Stimulated activated CD4-positive, alpha-beta T cell treated with anti-CD3 and anti-CD28 coated beads, Interleukin-4, amount 100 ng/mL, for 24 hours (primary cell): ENCODE data around the gene VAV2.

Experiments used
- DNase-seq: peaks from one replicate; pipeline ENCODE4 v3.0.0-alpha.2; 2020

VAV2 gene

GRCh38 chr9:133888048-133888808, 103.9 kb downstream of the VAV2 start:
- DNase-seq: no peak

DNA sequence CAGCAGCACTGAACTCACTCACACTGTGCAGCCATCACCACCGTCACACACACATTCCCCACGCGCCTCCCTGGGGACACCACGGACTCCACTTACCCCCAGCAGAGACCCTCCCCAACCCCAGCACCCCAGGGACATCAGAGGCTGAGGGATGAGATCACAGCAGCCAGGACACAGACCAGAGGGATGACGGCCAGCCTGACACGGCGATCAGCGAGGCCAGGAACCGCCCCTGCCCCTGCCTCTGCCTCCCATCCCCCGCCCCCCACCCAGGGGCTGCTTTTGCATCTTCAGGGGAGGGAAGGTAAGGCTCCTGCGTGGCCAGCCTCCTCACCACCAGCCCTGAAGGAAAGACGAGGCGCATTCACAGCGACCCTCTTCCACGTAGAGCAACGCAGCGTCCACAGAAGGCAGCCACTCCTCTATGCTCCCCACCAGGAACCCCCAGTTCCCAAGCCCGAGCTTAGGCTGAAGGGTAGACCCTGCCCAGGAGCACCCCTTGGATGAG, 104.5 kb downstream of the VAV2 start:
- DNase-seq: no peak

DNA sequence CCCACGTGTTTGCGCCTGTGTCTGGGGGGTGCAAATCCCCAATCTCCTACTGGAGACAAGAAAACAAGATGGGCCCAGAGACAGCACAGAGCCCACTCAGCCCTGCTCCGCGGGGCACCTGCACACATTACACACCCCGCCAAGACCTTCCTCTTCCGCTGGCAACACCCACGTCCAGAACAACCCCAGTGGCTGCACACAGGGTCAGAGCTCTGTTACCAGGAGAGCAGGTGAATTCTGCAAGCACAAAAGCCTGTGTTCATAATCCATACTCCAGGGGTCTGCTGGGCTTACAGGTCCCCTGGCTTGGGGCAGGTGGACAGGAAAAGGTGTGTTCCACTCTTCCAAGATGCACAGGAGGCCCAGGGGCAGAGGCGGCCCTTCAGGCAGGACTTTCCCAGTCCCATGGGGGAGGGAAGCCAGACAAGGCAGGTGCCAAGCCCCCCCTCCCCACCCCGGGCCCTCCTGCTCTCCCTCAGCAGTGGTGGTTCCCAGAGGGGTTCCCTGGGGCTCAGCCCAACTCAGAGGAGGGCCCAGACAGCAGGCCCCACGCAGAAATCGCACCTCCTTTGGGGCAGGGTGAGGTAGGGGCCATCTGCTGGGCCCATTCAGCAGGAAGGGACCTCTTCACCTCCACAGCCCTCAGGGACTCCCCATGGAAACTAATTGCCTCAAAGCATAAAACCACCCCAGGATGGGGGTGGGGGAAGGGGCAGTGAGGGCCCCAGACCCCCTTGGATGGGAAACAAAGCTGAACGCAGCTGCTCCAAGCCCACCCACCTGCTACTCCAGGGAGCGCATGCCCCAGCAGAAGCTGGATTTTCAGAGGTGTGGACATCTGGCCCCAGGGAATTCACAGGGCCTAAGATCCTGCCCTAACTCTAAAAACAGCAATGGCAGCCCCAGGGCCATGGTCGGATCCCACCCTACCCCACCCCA, 105.3 kb downstream of the VAV2 start:
- no peak for DNase-seq

DNA sequence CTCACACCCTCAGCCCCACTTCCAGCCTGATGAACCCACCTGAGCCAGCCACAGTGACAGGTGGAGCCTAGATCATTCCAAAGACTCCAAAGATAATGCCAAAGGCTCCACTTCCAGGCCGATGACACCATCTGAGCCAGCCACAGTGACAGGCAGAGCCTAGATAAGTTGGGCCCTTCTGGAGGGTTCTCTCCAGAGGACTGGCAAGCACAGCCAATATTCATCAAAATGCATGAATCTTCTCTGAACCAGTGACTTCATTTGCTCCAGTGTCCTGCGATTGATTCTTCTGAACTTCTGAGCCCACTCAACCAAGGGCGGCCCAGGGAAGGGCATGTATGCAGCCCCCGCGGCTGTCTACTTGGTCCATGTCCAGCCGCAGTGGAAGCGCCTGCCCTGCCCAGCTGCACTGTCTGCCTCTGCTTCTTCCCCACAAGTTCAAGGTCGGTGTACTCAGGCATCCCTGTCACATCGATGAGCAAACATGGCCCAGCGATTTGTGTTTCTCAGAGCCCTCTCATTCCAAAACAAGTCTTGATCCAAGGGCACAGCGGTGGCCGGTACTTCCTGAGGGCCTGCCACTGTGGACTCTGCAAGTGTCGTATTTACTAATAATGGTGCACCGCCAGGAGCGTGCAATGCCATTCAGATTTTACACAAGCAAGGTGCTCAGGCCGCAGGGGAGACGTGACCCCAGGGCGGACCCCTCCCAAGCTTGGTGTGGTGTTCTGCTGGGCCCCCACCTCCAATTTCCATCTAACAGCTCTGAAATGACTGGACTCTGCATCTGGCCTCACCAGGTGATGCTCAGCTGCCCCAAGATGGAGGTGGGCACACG, 107.0 kb downstream of the VAV2 start:
- no peak for DNase-seq

DNA sequence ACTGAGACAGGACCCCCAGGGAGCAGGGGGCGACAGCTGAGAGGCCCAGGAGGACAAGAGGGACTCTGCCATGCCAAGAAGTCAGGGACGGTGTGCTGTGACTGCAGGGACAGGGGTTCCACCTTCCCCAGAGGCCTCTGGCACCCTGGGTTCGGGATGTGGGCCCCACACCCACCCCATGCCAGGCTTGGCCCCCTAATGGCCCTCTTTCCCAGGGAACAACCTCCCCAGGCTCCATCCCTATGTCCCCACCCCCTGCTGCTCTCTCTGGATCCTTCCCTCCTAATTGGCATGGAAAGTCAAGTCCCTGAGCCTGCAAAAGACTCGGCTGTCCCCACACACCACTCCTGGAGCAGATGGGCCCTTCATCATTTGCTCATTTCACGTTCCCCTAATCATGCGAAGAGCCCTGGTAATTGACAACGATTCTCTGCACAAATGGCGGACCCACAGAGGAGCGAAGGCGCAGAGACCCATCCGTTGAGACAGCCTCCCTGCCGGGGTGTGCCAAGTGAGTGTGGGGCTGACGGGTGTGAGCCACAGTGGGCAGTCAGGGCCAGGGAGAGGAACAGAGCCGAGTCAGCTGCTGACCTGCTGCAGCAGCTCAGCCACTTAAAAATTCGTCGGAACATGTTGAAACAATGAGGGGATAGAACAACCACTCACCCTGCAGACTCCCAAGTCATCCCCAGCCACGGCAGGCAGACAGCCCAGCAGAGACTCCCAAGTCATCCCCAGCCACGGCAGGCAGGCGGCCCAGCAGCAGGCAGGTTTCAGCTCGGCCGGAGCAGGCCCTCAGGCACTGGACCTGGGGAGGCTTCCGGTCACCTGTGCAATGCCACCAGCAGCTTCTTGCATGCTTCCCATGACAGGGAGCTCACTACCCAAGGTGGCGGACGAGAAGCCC, 109.0 kb downstream of the VAV2 start:
- DNase-seq: no peak

GRCh38 chr9:133881671-133882381, 110.3 kb downstream of the VAV2 start:
- DNase-seq: no peak

GRCh38 chr9:133880851-133881661, 111.1 kb downstream of the VAV2 start:
- DNase-seq: no peak

- DNase-seq: no peak
Measured at GRCh38 chr9:133880136-133880535, 112.0 kb downstream of the VAV2 start.

GRCh38 chr9:133879615-133880014, 112.5 kb downstream of the VAV2 start:
- no peak for DNase-seq

- no peak for DNase-seq
Measured at GRCh38 chr9:133878402-133878801, 113.7 kb downstream of the VAV2 start.

DNA sequence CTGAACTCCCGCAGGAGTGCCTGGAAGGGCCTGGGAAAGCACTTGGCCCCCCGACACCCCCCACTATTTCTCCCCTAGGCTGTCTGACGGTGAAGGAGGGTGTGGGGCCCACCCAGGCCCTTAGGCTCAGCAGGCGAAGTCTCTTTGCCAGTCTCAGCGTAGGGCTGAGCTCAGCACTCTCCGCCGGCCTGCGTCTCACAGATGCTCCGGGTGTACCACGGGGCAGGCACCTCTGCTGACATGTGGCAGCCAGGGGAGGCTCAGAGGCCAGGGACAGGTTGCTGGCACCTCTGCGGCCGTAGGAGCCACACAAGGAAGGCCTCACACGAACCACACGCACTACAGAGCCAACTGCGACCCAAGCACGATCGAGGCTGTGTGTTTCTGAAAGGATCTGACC, 114.2 kb downstream of the VAV2 start:
- DNase-seq: no peak

DNA sequence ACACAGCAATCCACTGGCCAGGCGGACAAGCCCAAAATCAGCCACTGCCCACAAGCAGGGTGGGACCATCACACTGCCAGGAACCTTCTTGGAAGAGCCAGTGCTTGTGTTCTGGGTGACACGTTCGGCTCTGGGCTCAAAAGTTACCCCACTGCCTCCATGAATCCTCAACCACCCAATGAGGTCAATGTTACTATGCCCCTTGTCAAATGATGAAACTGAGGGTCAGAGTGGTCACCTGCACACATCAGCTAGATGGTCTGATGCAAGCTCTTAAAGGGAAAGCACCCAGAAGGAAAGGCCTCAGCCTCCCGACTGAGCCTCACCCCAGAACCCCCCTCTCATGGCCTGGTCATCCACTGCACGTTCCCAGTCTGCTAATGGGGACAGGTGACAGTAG, 114.8 kb downstream of the VAV2 start:
- DNase-seq: no peak

GRCh38 chr9:133876836-133877235, 115.3 kb downstream of the VAV2 start:
- DNase-seq: no peak

DNA sequence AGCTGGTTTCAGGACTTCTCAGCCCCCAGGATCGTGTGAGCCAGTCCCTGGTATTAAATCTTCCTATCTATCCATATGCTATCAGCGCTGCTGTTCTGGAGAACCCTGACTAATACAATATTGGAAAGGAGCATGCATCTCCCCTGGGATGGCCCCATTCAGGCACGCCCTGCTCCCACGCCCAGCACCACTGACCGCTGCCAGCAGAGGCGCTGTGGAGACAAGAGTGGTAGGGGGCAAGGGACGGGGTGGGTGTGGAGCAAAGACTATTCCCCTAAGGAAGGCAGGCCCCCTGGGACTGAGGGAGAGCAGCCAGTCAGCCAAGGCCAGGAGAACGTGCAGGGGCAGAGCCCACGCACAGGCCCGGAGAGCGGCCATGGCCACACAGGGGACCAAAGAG, 116.0 kb downstream of the VAV2 start:
- DNase-seq: no peak

DNA sequence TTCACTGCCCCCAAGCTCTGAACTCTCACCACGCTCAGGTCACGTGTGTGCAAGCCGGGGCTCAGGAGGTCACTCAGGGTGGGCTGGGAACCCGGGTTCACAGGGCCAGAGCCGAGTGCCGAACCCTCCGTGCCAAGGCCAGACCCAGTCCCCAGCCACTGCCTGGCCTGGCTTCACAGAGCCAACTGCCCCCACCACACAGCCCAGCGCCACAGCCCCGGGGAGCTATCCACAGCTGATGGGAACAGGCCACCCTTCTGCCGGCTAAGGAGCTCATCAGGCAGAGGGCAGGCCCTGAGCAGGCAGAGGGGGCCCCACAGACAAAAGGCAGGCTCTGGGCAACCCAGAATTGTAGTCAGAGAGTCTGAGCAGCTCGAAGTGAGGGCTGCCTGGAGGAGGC, 117.0 kb downstream of the VAV2 start:
- DNase-seq: no peak

GRCh38 chr9:133874659-133875058, 117.5 kb downstream of the VAV2 start:
- DNase-seq: no peak

- DNase-seq: no peak
Measured at GRCh38 chr9:133874060-133874657, 118.0 kb downstream of the VAV2 start.

DNA sequence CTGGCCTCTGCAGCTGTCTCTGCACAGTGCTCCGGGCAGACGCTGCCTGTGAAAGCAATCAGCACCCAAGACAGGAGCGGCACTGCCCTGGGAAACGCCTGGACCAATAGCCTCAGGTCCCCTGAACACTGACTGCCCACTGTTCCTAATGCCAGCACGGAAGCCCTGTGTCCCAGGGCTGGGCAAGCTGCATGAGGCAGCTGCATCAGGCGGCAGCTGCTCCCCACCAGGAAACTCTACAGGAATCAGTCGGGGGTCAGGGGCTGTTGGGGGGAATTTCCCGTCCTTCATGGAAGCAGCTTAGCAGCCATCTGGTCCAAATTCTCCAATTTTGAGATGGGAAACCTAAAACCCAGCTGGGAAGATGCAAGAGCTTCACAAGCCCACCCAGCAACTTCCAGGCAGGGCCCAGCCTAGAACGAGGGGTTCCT, 118.6 kb downstream of the VAV2 start:
- DNase-seq: no peak

DNA sequence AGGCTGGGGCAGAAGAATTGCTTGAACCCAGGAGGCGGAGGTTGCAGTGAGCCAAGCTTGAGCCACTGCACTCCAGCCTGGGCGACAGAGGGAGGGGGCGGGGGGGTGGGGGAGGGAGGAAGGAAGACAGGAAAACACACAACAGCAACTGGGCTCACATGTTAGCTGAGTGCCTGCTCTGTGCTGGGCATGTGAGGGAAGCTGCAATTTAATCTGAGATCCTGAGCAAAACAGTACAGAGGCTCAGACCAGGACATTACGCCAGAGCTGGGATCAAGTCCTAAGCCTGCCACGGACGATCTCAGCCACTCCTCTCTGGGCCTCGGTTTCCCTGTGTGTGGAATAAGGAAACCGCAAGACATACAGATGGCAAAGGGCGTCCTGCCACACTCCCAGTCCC, 119.1 kb downstream of the VAV2 start:
- no peak for DNase-seq
